GM21526 (cell line): ENCODE results near the gene DMRT2.

Experiments
- ATAC-seq: cut with Tn5 transposase; IDR thresholded peaks from one replicate; pipeline ENCODE4 v1.9.1; 2021; ENCODE audit warnings: moderate library complexity; ENCODE audit not compliant: unreplicated experiment, low FRiP score

DMRT2 gene

DNA sequence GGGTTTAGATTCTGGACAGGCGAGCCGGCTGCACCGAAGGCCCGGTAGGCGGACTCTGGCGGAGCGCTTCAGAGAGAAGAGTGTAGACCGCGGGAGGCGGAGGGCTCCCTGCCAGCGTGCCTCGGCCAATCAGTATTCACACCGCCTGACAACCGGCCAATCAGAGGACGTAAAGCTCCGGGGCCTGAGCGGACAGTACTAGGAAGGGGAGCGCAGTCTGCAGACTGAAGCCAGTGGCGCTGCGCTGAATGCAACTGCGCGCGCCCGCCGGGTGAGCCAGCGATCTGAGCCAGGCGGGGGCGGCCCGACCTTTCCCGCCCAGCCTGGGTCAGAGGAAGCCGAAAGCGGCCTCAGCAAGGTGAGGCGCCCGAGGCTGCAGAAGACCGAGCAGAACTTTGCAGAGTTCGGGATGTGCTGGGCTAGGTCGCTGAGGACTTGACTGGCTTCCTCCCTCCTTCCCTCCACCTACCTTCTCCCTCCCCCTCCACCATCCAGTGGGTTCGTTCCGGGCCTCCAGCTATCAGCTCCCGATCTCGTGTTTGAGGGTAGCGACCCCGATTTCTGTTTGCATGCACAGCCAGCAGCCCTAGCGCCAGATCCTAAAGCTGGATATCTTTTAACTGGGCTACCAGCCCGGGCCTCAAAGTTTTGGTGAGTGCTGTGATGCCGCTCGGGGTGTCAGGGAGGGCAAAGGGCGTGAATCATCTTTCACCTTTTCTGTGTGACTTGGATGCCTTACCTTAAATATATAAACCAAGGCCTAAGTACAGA, at the start of gene DMRT2:
DMRT2 (plus strand) TSS at position 233 of the 771 bp plus-strand sequence. CDS start 1,257 bp downstream, outside the sequence.
- ATAC-seq, result peak; percentile 49

DNA sequence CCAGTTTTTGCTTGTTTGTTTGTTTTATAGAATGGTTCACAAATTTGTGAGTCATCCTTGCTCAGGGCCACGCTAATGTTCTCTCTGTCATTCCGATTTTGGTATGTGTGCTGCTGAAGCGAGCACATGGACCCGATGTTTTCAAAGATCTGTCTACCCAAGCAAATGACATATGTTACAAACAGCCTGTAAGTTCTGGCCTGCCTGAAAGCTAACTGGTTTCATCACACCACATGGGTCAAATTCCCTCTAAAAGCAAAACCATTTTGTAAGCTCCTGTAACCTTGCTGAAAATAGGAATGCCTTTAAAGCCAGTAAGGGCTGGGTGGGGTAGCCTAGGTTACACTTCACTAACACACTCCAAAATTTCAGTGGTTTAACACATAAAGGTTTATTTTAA, 48.3 kb upstream of the DMRT2 start:
- ATAC-seq, result no peak

DNA sequence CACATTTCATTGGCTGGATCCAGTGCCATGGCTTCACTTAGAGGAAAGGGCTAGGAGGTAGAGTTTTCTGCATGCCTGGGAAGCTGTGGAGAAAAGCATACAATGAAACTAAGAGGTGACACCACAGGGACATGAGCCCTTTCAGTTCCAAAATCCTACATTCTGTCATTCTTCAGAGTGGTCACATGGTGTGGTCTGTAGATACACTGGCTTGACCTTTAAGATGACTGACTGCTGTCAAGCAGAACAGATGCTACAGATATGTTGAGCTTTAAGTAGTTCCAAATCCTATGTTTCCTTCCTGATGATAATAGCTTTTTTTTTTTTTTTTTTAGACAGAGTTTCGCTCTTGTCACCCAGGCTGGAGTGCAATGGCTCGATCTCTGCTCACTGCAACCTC, 47.5 kb upstream of the DMRT2 start:
- no peak for ATAC-seq

DNA sequence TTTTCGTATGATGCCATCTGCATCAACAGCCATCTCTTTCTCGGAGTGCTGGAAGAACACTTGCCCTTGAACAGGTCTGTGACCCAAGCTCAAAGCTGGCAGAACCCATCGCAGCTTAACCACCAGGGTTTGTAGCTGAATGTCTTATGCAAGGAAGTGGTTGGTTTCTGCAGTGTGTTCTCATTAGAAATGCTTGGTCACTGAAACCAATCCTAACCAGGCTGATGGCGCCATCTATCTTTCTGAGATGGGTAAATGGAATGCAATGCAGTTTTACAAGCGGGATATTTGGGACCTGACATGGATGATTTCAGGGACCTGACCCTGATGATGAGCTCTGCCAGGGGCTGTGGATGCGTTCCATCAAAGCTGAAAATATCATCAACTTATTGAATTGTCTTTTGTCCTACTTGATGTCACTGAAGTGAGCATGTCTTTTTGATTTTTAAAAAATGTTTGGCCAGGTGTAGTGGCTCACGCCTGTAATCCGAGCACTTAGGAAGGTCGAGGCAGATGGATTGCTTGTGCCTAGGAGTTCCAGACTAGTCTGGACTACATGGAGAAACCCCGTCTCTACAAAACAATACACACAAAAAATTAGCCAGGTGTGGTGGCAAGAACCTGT, 45.0 kb upstream of the DMRT2 start:
- ATAC-seq, result no peak

DNA sequence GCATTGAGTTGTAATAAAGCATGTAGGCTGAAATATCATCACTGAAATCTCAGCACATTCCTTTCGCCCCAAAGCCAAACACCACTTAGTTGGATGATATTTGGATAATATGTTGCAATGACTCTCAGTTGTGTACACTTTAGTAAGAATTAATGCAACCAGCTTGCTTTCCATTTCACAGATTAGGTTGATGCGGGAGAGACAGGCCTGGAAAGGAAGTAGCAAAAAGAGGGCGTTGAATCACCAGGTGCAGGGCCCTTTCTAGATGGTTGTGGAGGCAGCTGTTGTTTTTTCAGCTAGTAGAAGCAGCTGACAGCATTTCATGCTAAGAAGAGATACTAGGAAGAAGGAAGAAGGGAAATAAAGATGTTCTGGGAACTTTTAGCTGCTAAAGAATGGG, 42.8 kb upstream of the DMRT2 start:
- no peak for ATAC-seq

DNA sequence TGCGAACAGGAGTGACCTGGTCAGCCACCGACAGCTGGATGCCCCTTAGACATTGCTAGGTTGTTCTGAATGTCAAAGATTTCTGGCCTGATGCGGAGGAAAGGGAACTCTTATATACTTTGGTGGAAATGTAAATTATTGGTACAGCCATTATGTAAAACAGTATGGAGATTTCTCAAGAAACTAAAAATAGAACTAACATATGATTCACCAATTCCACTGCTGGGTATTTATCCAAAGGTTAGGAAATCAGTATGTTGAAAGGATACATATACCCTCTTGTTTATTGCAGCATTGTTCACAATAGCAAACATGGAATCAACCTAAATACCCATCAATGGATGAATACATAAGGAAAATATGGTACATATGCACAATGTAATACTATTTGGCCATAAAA, 41.9 kb upstream of the DMRT2 start:
- no peak for ATAC-seq

DNA sequence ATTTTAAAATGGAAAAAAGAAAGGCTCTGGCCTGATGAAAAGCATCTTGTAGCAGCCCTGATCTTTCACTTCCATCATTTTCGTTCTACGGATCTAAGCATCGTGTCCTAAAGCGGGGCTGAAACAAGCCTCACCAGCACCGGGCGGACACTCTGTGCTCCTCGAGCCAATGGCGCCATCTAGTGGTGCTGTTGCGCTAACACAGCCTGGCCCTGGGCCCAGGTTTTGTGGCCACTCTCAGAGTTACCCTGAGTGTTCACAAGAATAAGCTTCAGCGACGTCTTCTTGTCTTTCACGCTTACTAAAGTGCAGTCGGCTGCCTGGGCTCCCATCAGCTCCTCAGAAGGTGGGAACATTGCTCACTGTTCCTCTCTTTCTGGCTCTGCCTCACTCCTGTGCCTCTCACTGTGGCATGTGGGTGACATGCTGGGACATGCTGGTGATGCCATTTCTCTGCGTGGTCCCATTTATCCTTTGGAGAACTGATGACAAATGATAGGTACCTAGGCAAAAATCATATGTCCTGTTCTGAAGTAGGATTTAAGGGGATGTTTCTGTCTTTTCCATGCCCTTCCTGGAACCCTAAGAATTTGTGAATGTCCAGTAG, 41.0 kb upstream of the DMRT2 start:
- ATAC-seq, result peak; percentile 94

DNA sequence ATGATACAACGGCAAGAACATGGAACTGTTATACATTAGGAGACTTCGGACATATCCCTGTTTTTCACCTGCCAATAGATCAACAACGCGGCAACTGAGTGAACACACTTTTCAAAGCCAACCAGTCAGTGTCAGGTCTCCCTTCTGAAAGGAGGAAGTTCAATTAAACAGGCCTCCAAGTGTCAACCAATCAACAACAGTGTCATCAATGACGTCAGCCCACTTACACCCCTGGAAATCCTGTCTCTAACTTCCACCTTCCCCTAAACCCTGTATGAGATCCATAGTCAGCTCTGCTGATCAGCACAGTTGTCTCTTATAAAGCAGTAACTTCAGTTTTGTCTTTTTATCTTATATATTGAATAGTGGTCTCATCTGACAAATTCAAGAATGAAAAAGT, 37.1 kb upstream of the DMRT2 start:
- no peak for ATAC-seq

DNA sequence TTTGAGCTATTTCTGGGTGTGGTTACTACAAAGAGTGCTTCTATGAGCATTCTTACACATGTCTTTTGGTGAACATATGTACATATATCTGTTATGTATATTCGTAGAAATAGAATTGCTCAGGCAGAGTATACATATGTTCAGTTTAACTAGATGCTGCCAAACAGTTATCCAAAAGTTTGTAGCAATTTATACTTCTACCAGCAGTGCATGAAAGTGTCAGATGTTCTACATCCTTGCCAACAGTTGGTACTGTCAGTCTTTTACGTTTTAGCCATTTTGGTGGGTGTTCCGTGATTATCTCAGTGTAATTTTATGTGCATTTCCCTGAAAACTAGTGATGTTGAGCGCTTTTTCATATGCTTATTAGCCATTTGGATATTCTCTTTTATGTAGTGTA, 35.9 kb upstream of the DMRT2 start:
- ATAC-seq, result no peak

DNA sequence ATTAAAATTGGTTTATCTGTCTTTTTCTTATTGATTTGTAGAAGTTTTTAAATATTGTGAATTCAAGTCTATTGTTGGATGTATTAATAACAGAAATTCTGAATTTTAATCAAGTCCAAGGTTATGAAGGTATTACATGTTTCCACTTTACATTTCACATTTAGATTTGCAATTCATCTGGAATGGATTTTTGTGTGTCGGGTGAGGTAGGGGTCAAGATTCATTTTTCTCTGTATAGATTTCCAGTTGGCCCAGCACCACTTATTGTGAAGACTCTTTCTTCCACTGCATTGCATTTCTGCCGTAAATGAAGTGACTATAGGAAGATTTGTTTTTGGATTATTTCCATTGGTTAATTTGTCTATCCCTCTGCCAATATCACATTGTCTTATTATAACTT, 35.5 kb upstream of the DMRT2 start:
- no peak for ATAC-seq

DNA sequence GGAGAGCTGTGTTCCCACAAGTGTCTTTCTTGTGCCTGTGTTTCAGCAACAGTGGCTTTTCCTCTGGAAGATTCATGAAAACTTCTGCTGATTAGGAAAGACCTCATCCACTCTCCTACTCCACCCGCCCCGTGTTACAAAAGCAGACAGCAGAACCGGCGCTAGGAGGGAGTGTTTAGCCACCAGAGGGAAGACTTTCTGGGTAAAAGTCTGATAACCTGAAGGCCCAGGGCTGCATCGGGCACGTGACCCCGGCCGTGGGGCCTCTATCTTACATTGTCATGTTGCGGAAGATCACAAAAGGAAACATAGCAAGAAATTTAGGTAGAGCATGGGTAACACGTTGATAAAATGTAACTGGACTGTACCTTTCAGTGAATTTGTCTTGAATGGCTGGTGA, 32.0 kb upstream of the DMRT2 start:
- no peak for ATAC-seq

DNA sequence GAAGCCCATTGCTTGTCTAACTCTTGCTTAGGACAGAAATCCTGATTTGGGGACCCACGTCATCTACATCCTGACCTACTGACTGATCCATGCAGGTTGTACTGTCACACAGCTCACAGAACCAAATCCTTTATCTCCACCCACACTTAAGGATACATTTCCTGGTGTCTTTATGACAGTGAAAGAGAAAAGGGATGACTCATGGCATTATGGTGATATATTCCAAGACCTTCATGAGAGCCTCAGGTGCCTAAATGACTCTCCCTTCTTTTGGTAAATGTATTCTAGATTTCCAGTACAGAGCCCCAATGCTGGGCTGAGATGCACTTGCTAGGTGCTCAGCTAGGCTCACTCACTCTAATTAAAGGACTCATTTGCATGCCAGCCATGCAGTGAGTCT, 26.0 kb upstream of the DMRT2 start:
- ATAC-seq, result no peak

DNA sequence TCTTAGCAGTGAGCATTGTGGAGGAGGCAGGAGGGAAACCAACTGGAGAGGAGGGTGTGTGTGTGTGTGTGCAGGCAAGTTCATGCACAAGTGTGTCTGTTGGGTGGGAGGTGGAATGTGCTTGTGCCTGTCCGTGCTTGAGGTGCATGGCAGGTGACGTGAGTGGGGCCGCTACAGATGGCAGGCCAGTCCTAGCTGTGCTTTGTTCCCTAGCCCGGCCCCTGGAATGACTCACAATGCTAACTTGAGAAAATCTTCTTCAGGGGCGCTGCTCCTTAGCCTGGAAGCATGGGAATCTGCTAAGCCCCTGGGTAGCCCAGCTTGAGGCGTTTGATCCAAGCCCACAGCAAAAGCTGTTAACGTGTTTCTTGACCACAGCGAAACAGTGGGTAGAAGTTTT, 25.0 kb upstream of the DMRT2 start:
- ATAC-seq, result no peak

DNA sequence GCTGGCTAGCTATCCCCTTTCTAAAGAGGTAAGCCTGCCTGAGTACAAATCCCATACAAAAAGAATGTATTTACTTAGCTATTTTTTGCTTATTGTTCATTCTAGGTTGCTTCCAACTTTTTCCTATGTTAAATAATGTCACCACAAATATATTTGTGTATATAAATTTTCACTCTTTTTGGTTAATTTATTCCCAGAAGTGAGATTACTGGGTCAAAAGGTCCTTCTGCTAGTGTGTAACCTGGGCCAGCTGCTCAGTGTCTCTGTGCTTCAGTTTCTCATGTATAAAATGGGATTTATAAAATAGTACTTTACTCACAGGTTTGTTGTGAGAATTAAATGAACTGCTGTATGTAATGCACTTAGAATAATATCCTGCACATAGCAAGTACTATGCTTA, 23.9 kb upstream of the DMRT2 start:
- ATAC-seq, result no peak

DNA sequence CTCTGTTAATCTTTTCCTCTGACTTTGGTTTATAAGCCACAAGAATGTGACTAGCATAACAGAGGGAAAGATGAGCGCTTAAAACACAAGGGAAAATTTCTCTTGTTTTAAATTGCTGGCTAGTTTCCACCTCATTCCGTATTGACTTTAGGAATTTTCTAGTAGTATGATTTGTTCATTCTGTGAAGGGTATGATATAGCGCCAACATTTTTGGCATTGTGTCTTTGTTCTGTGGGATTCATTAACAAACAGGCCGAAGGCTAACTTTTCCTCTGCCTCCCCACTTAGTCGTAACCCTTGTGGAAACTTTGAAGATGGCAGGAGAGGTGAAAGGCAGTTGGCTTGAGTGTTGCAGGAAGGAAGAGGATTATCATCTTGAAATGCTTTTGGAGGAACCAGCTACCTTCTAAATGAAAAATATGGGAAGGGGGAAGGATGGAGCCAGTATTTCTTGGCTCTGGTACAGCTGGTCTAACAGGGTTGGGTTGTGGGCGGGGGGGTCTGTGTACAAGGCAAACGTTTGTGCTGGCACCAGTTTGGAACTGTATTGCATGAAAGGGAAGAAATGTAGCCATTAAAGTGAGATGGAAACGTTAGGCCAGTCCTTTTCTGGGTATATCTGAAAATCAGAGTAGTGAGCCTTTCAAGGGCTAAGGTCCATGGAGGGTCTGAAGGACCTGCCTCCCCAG, 21.5 kb upstream of the DMRT2 start:
- ATAC-seq, result no peak

DNA sequence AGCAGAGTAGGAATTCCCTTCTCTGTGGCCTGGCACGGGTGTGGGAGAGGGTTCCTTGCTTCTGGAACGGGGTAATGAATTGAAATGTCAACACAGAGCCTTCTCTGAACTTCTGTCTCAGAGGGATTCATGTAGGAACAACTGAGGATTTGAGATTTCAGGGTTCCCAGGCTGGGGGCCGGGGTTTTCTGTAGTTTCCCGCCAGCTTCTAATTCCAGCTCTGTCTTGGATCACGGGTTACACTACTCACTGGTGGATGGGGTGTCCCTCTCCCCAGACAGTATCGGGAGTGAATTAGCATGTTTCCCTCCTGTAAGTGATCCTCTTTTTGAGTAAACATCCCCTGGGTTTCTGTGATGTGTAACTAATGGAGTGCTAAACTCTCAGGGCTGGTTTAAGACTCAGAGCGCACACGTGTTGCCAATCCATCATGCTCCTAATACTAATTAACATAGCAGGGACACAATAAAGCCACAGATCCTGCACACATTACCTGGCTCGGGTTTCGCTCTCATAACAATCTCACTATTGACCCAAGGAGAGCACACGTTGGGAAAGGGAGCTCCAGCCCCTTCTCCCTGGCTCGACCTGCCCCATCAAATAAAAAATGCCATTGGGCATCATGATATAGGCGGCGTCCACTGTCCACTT, 18.1 kb upstream of the DMRT2 start:
- ATAC-seq, result no peak

DNA sequence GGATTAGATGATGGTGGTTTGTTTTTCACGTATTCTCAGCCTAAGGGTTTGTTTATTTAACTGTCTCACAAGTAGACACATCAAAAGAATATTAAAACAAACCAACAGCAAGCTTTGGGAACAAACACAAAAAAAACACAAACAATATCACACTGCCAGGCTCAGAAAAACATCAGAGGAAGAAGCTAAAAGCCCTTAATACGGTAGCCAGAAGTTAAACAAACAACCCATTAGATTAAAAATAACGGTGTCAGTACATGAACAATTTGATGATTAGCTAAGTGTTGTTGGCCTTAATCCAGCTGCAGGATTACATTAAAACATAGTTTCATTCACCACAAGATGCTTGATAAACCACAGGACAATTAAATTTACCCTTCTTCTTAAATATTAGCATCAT, 15.9 kb upstream of the DMRT2 start:
- no peak for ATAC-seq

DNA sequence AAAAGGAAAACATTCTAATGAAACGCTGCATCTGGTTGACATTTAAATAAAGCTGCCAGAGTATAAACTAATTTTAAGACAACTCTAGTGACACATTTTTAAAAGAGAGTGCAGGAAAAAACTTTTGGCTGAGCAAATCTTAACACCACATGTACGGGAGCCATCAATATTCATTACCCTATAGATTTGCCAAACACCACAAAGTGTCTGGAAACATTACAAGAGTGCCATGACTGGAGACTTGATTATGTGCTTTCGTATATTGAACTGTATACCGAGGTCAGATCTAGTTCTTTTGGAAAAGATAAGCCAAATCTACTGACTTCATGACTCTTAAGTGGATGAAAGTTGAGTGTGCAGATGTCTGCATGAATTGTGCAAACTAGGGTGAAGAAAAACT, 10.6 kb upstream of the DMRT2 start:
- ATAC-seq, result no peak

DNA sequence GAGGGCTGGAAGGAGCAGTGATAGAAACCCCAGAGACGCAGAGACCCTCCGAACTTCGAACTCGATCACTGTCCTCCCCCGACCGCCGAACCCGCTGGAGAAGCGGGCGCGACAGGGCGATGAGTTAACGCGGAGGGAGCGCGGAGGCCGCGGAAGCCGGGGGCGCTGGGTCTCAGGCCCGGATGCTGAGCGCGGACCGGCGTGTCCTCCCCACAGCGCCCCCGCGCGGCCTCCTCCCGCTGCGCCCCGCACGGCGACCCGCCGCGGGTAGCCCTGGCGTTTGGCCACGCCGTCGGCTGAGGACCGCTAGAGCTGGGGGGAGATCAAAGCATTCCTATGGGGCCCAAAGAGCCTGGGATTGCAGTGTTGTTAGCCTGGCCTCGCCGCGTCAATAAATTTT, 7.7 kb upstream of the DMRT2 start:
- ATAC-seq, result no peak

DNA sequence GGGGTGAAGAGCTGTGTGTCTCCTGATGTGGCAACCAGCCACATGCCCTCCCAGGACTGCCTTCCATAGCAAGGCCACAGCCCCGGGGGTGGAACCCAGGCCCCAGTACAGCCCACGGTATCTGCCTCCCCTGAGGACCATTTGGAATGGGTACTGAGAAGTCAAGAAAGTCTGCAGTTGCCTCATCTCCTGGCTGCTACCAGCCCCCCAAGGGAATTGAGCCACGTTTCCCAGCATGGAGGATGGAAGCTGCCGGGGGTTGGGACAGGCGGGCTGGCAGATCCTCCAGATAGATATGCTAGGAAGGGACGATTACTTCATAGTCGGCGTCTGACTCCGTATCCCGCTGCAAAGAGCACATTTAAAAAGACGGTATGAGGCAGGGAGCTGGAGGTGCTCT, 5.5 kb upstream of the DMRT2 start:
- ATAC-seq, result no peak
